K562 (cell line): Measurements from ENCODE around the gene DHODH. TPM values are rescaled to one million over a fixed set of nuclear protein-coding genes. Genes with fewer than 3 reads are reported as not detected.

Source experiments
- ATAC-seq: fragments of 200-7000 bp; cut with Tn5 transposase; 3 replicates; pipeline ENCODE4 v1.9.1; 2020; ENCODE audit warnings: moderate library complexity
- BruUV-seq: library from RNA; stranded (reverse); fragments of 400-500 nt; replicated peaks from 2 replicates; lab custom pipeline; 2021; lab: Mats Ljungman, UMichigan
- CTCF ChIA-PET: fragments of 300-600 bp; formaldehyde crosslinking; extraction: SDS; loops from one replicate; lab custom pipeline; 2021; ENCODE audit warnings: low intra/inter-chr PET ratio; lab: Yijun Ruan, JAX
- POLR2A ChIA-PET: fragments of 300-600, 350-650 bp; sonication (Branson Sonifier 250); formaldehyde crosslinking; extraction: SDS; loops from one replicate; lab custom pipeline; 2021; ENCODE audit warnings: antibody characterized with exemption, inconsistent platforms; lab: Yijun Ruan, JAX
- DNase-seq, 4 experiments: peaks; one replicate each; pipeline versions ENCODE4 v3.0.0 to v3.0.0-alpha.2; 2011 to 2018; ENCODE audit warnings: low spot score in 3 of 4, mixed read lengths in 3 of 4; ENCODE audit errors: extremely low read depth in 1 of 4
- FAIRE-seq: peaks from 2 replicates; lab custom pipeline; 2011; peaks lifted over from hg19 to GRCh38; lab: Jason Lieb, UNC
- H2AFZ ChIP-seq: 2 replicates; pipeline ENCODE4 v1.6.0; 2011; ENCODE audit warnings: low read depth, low read length, control low read depth, inconsistent platforms
- H3K27ac ChIP-seq: fragments of 200-600 bp; 3 replicates; pipeline ENCODE4 v1.8.0; 2011; ENCODE audit warnings: low read depth, mild to moderate bottlenecking, control low read depth, inconsistent platforms, low read length, moderate library complexity, mixed read lengths; ENCODE audit errors: extremely low read depth
- H3K27me3 ChIP-seq, 2 experiments: fragments of 300-600 bp in 1 of 2; 2 replicates in 1 of 2; 3 replicates in 1 of 2; pipeline versions ENCODE4 v1.6.0 to v1.8.0; 2011; ENCODE audit warnings: inconsistent platforms in 2 of 2, low read length in 2 of 2, mild to moderate bottlenecking in 1 of 2, mixed read lengths in 1 of 2, moderate library complexity in 1 of 2; ENCODE audit not compliant: control insufficient read depth in 2 of 2, insufficient read depth in 2 of 2
- H3K36me3 ChIP-seq: fragments of 300-600 bp; 3 replicates; pipeline ENCODE4 v1.8.0; 2011; ENCODE audit warnings: mild to moderate bottlenecking, low read length, inconsistent platforms; ENCODE audit not compliant: control insufficient read depth, insufficient read depth
- H3K4me1 ChIP-seq, 2 experiments: fragments of 200-600 bp in 1 of 2; replicated peaks in 1 of 2; 2 replicates in 1 of 2; 3 replicates in 1 of 2; pipeline versions ENCODE4 v1.5.1 to v1.8.0; 2011; ENCODE audit warnings: inconsistent platforms in 2 of 2, low read length in 2 of 2, mild to moderate bottlenecking in 1 of 2, mixed read lengths in 1 of 2, moderate library complexity in 1 of 2; ENCODE audit not compliant: control insufficient read depth in 2 of 2, insufficient read depth in 2 of 2
- H3K4me2 ChIP-seq: 2 replicates; pipeline ENCODE4 v1.6.1; 2011; ENCODE audit warnings: low read length, control low read depth, inconsistent platforms, mixed read lengths; ENCODE audit not compliant: insufficient read depth
- H3K4me3 ChIP-seq: fragments of 200-600 bp; sonication (generic), shearing (Covaris generic); 2 replicates; pipeline ENCODE4 v1.5.1; 2016; ENCODE audit warnings: control low read depth, inconsistent platforms
- H3K79me2 ChIP-seq: fragments of 200-600 bp; 3 replicates; pipeline ENCODE4 v1.8.0; 2011; ENCODE audit warnings: low read length, inconsistent platforms; ENCODE audit not compliant: control insufficient read depth, insufficient read depth
- H3K9ac ChIP-seq, 2 experiments: 2 replicates each; pipeline versions ENCODE4 v1.6.0 to v1.6.1; 2011; ENCODE audit warnings: low read depth in 2 of 2, low read length in 2 of 2, control low read depth in 1 of 2, inconsistent platforms in 1 of 2, mild to moderate bottlenecking in 1 of 2, mixed read lengths in 1 of 2; ENCODE audit not compliant: insufficient read depth in 1 of 2
- H3K9me1 ChIP-seq: one replicate; pipeline ENCODE4 v1.6.0; 2011; ENCODE audit warnings: inconsistent platforms, mild to moderate bottlenecking, low read length, moderate library complexity; ENCODE audit not compliant: control insufficient read depth, insufficient read depth
- H3K9me3 ChIP-seq: replicated peaks from 2 replicates; pipeline ENCODE4 v1.5.1; 2011; ENCODE audit warnings: low read depth, low read length, inconsistent platforms; ENCODE audit not compliant: control insufficient read depth, insufficient read depth
- H4K20me1 ChIP-seq: replicated peaks from 2 replicates; pipeline ENCODE4 v1.6.1; 2011; ENCODE audit warnings: low read length, inconsistent platforms, mixed read lengths; ENCODE audit not compliant: control insufficient read depth, insufficient read depth
- DMBX1 ChIP-seq: fragments of 250-450 bp; sonication (Bioruptor Pico); IDR thresholded peaks from 2 replicates; pipeline ENCODE4 v1.8.0; 2022; ENCODE audit warnings: inconsistent platforms, mild to moderate bottlenecking, moderate library complexity, borderline replicate concordance
- ETV6 ChIP-seq, 3 experiments: fragments of 150-350 bp in 1 of 3; sonication (generic) in 1 of 3; formaldehyde crosslinking in 1 of 3; IDR thresholded peaks; 2 replicates each; pipeline versions ENCODE4 v1.6.1 to v1.8.0; 2014 to 2022; ENCODE audit warnings: borderline replicate concordance in 2 of 3, low read depth in 2 of 3, antibody characterized with exemption in 1 of 3, low read length in 1 of 3, mild to moderate bottlenecking in 1 of 3, missing genetic modification reagents in 1 of 3
- FOXK1 ChIP-seq: sonication (generic); formaldehyde crosslinking; IDR thresholded peaks from 2 replicates; pipeline ENCODE4 v1.8.0; 2022; ENCODE audit warnings: missing genetic modification reagents, mild to moderate bottlenecking, borderline replicate concordance
- HMG20A ChIP-seq: fragments of 450-650 bp; formaldehyde crosslinking; conservative IDR thresholded peaks from 2 replicates; pipeline ENCODE4 v1.4.0; 2020; ENCODE audit warnings: mild to moderate bottlenecking, mixed read lengths
- L3MBTL2 ChIP-seq: fragments of 450-650 bp; IDR thresholded peaks from 2 replicates; pipeline ENCODE4 v1.6.1; 2016; ENCODE audit warnings: mild to moderate bottlenecking, moderate library complexity
- SAFB2 ChIP-seq: fragments of 200-400 bp; formaldehyde crosslinking; IDR thresholded peaks from 2 replicates; pipeline ENCODE4 v1.6.1; 2018; ENCODE audit warnings: borderline replicate concordance, low read length, low read depth, moderate library complexity; ENCODE audit not compliant: severe bottlenecking
- SMAD4 ChIP-seq: fragments of 250-450 bp; sonication (Bioruptor Pico); conservative IDR thresholded peaks from 2 replicates; pipeline ENCODE4 v1.8.0; 2021; ENCODE audit warnings: inconsistent platforms, mild to moderate bottlenecking, moderate library complexity
- ZNF785 ChIP-seq: fragments of 250-450 bp; sonication (Bioruptor Pico); IDR thresholded peaks from 2 replicates; pipeline ENCODE4 v1.4.0; 2020; ENCODE audit warnings: mild to moderate bottlenecking
- WGBS: fragments of 100-300 bp; shearing (Covaris generic); methylation state at CpG from one replicate; pipeline ENCODE4 v1.1.6; 2016; ENCODE audit warnings: low coverage, mixed read lengths; ENCODE audit not compliant: insufficient coverage; ENCODE audit errors: missing lambda C conversion rate; 5-methylcytosine and 5-hydroxymethylcytosine counted together
- in situ Hi-C: fragments of 300-500 bp; cut with MboI; formaldehyde crosslinking; loops from 4 replicates; pipeline ENCODE4 v1.15.0; 2018; ENCODE audit warnings: inconsistent platforms, mixed read lengths
- intact Hi-C: fragments of 100-400 bp; cut with micrococcal nuclease; formaldehyde crosslinking; loops from 2 replicates; pipeline ENCODE4 v1.14.2; 2022
- polyA plus RNA-seq, 8 experiments: library from polyadenylated mRNA; depleted of rRNA in 4 of 8; stranded (reverse) in 5 of 8; unstranded in 3 of 8; fragments of >200 nt; fragmentation: Nextera tagmentation in 2 of 8; fragmentation: Illumina TruSeq in 1 of 8; extraction: Ambion mirVana in 2 of 8; extraction: Trizol in 1 of 8; gene quantifications; 2 replicates each; pipeline versions ENCODE4 v1.2.1 to v1.2.3, GENCODE V29; 2011 to 2014; ENCODE audit warnings: inconsistent platforms in 1 of 8, missing spikeins in 1 of 8
- total RNA-seq, 7 experiments: library from RNA; depleted of rRNA in 6 of 7; stranded (reverse); fragments of >200 nt in 6 of 7; fragmentation: Illumina TruSeq in 2 of 7; extraction: Trizol in 2 of 7; gene quantifications; 2 replicates each; pipeline versions ENCODE4 v1.2.1 to v1.2.3, GENCODE V29; 2011 to 2021; ENCODE audit warnings: low replicate concordance in 1 of 7
- TF ChIP-seq, protein P1 (sequence below): fragments of 250-450 bp; sonication (Bioruptor Pico); IDR thresholded peaks from 2 replicates; pipeline ENCODE4 v1.6.1; 2021; ENCODE audit warnings: mild to moderate bottlenecking
- TF ChIP-seq, protein P2 (sequence below), 2 experiments: fragments of 450-650 bp; conservative IDR thresholded peaks; 2 replicates each; pipeline ENCODE4 v1.6.1; 2017; ENCODE audit warnings: mild to moderate bottlenecking in 2 of 2, moderate library complexity in 2 of 2
- TF ChIP-seq, protein P3 (sequence below): sonication (generic); formaldehyde crosslinking; IDR thresholded peaks from 2 replicates; pipeline ENCODE4 v1.9.0; 2022; ENCODE audit warnings: mild to moderate bottlenecking, missing genetic modification reagents
- TF ChIP-seq, protein P4 (sequence below): fragments of 450-650 bp; IDR thresholded peaks from 2 replicates; pipeline ENCODE4 v1.7.0; 2016; ENCODE audit warnings: borderline replicate concordance
- TF ChIP-seq, protein P5 (sequence below), 2 experiments: IDR thresholded peaks; 2 replicates each; pipeline ENCODE4 v1.6.1; 2011; ENCODE audit warnings: borderline replicate concordance in 1 of 2, control low read depth in 1 of 2, low read depth in 1 of 2, low read length in 1 of 2, mild to moderate bottlenecking in 1 of 2, mixed read lengths in 1 of 2, moderate library complexity in 1 of 2; ENCODE audit not compliant: insufficient read depth in 1 of 2, insufficient read length in 1 of 2, poor library complexity in 1 of 2, severe bottlenecking in 1 of 2; ENCODE audit errors: extremely low read depth in 1 of 2
- TF ChIP-seq, protein P6 (sequence below): sonication (generic); formaldehyde crosslinking; IDR thresholded peaks from 2 replicates; pipeline ENCODE4 v1.9.0; 2022; ENCODE audit warnings: mild to moderate bottlenecking, missing genetic modification reagents

DHODH gene
- total and polyA plus RNA-seq, 9 of the 15 experiments (the other 6 are each of a cell fraction or from before 2014, with no cell fraction given) = 4.3 to 19.9 (median 12.7) TPM

DNA sequence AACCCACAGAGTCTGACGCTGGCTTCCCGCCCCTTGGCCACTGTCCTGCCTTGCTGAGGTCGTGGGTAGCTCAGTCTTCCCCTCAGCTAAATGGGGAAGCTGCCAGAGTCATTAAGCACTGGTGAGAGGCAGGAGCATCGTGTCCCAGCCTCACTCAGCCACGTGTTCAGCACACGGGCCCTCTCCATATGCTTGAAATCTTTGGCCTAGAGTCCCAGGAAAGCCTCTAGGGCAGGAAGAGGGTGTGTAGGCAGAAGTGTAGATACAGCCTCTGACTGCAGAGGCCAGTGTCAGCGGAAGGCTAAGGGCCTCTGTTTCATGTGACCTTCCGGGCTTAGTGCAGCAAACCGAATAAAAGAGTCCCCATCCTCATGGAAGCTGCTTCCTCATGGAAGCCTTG, 4.1 kb downstream of the DHODH start:
- Histone ChIP-seq H3K36me3 (peaks cover 59% of the 10 kb centered on the region), H3K79me2 (peaks cover 18% of the 10 kb centered on the region; the same call in 2 of the 3 replicates), H3K4me2 (peak overlapping the region; percentile 72), H3K4me3 (no peak overlapping the region), H3K9me1 (no peaks in the 10 kb centered on the region), H4K20me1 (no peaks in the 10 kb centered on the region), H2AFZ (peak overlapping the region; percentile 32; the same call in 1 of the 2 replicates), H3K27ac (peak overlapping the region; percentile 45), H3K9me3 (no peaks in the 10 kb centered on the region), H3K9ac (peak overlapping the region; percentile 34 to 49; a peak in 2 of 4 replicates), H3K27me3 (no peaks in the 10 kb centered on the region), H3K4me1 (peaks cover 24 to 39% of the 10 kb centered on the region in 2 experiments)
- no TSS peak for BruUV-seq
- DNase-seq (peak in 1 of 4 experiments; percentile 30), FAIRE-seq (no peak), ATAC-seq (no peak)
- POLR2A ChIA-PET = interaction anchor here (1.4 kb wide), 1 partner anchor 9 kb away, joined by 3 read pairs; no protein-coding TSS in a partner anchor
- in situ Hi-C loops = no loop called here
- intact Hi-C loops = no loop called here
- WGBS = 80% methylated on average over 9 of the region's 9 CpGs
- CTCF ChIA-PET = no interaction called here
- TF ChIP-seq, protein P1, sequence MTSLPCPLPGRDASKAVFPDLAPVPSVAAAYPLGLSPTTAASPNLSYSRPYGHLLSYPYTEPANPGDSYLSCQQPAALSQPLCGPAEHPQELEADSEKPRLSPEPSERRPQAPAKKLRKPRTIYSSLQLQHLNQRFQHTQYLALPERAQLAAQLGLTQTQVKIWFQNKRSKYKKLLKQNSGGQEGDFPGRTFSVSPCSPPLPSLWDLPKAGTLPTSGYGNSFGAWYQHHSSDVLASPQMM (CRISPR knock-in tag) = no peak
- TF ChIP-seq, protein P2, sequence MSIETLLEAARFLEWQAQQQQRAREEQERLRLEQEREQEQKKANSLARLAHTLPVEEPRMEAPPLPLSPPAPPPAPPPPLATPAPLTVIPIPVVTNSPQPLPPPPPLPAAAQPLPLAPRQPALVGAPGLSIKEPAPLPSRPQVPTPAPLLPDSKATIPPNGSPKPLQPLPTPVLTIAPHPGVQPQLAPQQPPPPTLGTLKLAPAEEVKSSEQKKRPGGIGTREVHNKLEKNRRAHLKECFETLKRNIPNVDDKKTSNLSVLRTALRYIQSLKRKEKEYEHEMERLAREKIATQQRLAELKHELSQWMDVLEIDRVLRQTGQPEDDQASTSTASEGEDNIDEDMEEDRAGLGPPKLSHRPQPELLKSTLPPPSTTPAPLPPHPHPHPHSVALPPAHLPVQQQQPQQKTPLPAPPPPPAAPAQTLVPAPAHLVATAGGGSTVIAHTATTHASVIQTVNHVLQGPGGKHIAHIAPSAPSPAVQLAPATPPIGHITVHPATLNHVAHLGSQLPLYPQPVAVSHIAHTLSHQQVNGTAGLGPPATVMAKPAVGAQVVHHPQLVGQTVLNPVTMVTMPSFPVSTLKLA (conservative IDR thresholded peaks at IDR 0.05) = no peak
- TF ChIP-seq, protein P3, sequence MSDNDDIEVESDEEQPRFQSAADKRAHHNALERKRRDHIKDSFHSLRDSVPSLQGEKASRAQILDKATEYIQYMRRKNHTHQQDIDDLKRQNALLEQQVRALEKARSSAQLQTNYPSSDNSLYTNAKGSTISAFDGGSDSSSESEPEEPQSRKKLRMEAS (CRISPR knock-in tag) = peak; percentile 83
- TF ChIP-seq FOXK1 (CRISPR knock-in tag) (no peak), SMAD4 (CRISPR knock-in tag) (0 out of 2 replicates have a peak, but pooled peaks have one; percentile 20), SAFB2 (no peak), DMBX1 (CRISPR knock-in tag) (peak; percentile 61; the same call in 1 of the 2 replicates), ETV6 (IDR thresholded peaks at IDR 0.05; ENCODE audit: borderline replicate concordance in 1 of 2, low read depth in 2 of 2, low read length in 1 of 2) (no peak), ETV6 (CRISPR knock-in tag; IDR thresholded peaks at IDR 0.05; ENCODE audit: borderline replicate concordance) (0 out of 2 replicates have a peak, but pooled peaks have one; percentile 35), ZNF785 (no peak), L3MBTL2 (peak; percentile 73), HMG20A (no peak)
- TF ChIP-seq, protein P4, sequence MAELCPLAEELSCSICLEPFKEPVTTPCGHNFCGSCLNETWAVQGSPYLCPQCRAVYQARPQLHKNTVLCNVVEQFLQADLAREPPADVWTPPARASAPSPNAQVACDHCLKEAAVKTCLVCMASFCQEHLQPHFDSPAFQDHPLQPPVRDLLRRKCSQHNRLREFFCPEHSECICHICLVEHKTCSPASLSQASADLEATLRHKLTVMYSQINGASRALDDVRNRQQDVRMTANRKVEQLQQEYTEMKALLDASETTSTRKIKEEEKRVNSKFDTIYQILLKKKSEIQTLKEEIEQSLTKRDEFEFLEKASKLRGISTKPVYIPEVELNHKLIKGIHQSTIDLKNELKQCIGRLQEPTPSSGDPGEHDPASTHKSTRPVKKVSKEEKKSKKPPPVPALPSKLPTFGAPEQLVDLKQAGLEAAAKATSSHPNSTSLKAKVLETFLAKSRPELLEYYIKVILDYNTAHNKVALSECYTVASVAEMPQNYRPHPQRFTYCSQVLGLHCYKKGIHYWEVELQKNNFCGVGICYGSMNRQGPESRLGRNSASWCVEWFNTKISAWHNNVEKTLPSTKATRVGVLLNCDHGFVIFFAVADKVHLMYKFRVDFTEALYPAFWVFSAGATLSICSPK = no peak
- TF ChIP-seq, protein P5, sequence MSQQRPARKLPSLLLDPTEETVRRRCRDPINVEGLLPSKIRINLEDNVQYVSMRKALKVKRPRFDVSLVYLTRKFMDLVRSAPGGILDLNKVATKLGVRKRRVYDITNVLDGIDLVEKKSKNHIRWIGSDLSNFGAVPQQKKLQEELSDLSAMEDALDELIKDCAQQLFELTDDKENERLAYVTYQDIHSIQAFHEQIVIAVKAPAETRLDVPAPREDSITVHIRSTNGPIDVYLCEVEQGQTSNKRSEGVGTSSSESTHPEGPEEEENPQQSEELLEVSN (IDR thresholded peaks at IDR 0.05; ENCODE audit: borderline replicate concordance in 1 of 2, extremely low read depth in 1 of 2, insufficient read depth in 1 of 2, insufficient read length in 1 of 2, low read depth in 1 of 2, low read length in 1 of 2, poor library complexity in 1 of 2, severe bottlenecking in 1 of 2) = peak; percentile 64 to 74
- TF ChIP-seq, protein P6, sequence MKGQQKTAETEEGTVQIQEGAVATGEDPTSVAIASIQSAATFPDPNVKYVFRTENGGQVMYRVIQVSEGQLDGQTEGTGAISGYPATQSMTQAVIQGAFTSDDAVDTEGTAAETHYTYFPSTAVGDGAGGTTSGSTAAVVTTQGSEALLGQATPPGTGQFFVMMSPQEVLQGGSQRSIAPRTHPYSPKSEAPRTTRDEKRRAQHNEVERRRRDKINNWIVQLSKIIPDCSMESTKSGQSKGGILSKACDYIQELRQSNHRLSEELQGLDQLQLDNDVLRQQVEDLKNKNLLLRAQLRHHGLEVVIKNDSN (CRISPR knock-in tag) = peak; percentile 42
